Endometrial microvascular endothelial cells (primary cell): ENCODE measurements around the gene HTR3D. TPM values are rescaled to one million over a fixed set of nuclear protein-coding genes. Genes with fewer than 3 reads are reported as not detected.
"Not testable (repeated sequence)": the region's sequence is repeated elsewhere in the genome, so short reads cannot be mapped to it uniquely, and the experiment has no call there.

Source experiments
- in situ Hi-C: cut with HindIII; loops from 2 replicates; pipeline ENCODE4 v1.10.0; 2017; ENCODE audit warnings: low sequenced_read_pairs, low pct_unique_long_range_greater_than_20kb; ENCODE audit errors: inconsistent ontology term
- total RNA-seq: library from RNA; depleted of rRNA; stranded (reverse); fragments of >200 nt; gene quantifications from one replicate; pipeline ENCODE4 v1.2.3, GENCODE V29; 2015; ENCODE audit errors: inconsistent ontology term

HTR3D gene
- total RNA-seq, 1 donor from 2014 or later, result not detected

DNA sequence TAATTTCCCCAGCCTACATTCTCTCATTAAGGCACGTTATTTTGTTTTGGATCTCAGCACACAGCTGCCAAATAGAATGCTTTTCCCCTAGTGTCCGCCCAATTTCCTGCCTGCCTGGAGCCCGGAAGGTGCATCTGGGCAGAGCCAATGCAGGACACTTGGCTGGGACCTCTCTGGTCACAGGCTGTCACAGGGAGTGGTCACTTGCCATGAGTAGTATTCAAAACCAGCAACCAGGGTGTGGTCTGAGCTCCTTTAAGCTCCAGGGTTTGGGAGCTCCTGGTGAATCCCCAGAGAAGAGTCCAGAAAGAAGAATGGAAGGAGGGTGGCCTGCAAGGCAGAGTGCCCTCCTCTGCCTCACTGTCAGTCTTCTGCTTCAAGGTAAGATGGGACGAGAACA lies 21.2 kb downstream of the HTR3D start, which contains the start of gene HTR3C:
HTR3C (plus strand) TSS at position 281 of the 400 bp plus-strand sequence; CDS start at position 315, 34 bp downstream.
- in situ Hi-C loops, result no loop called here

- in situ Hi-C loops, result no loop called here
Measured at GRCh38 chr3:184058029-184058428, 26.5 kb downstream of the HTR3D start.

DNA sequence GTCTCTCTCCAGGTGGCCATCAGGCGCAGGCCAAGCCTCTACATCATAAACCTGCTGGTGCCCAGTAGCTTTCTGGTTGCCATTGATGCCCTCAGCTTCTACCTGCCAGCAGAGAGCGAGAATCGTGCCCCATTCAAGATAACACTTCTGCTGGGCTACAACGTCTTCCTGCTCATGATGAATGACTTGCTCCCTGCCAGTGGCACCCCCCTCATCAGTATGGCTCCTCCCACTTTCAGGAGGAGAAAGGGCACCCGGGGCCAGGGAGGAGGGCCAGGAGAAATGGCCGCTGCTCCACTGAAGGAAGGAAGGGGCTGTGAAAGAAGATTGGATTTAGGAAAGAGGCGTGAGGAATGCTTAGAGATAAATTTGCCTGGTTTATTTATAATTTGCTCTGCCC lies 27.9 kb downstream of the HTR3D start:
- in situ Hi-C loops, result no loop called here

GRCh38 chr3:184062637-184063036 lies 31.1 kb downstream of the HTR3D start:
- in situ Hi-C loops, result no loop called here

DNA sequence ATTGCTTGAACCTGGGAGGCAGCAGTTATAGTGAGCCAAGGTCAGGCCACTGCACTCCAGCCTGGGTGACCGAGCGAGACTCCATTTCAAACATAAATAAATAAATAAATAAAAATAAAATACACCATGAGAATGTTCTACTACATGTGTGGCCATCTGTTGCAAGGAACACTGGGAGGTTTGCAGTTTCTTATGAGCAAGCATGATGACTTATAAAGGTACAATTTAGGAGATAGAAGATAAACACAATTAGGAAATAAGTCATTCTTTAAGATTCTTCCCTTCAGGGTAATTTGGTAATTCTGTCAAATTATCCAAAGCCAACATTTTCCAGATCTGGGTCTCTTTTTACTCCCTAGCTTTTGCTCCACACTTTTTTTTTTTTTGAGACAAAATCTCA lies 34.7 kb downstream of the HTR3D start:
- in situ Hi-C loops, result no loop called here

GRCh38 chr3:184067573-184068055 lies 36.1 kb downstream of the HTR3D start:
- in situ Hi-C loops, result no loop called here

DNA sequence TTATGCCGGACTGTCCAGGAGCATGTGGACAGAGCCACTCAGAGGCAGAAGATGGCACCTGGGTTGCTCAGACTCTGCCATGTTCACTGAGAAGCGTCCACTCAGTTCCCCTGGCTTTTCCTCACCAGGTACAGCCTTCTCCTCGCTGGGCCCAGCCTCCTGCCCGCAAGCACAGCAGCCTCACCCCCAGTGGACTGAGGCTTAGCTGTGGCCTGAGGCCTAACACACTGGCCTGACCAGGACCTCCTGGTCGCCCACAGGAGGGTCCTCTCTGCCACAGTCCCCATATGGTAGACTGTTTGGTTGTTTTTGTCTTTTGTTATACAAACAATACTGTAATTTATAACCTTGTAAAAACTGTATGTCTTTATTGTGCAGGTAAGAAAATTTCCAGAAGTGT lies 36.8 kb downstream of the HTR3D start:
- in situ Hi-C loops, result no loop called here

DNA sequence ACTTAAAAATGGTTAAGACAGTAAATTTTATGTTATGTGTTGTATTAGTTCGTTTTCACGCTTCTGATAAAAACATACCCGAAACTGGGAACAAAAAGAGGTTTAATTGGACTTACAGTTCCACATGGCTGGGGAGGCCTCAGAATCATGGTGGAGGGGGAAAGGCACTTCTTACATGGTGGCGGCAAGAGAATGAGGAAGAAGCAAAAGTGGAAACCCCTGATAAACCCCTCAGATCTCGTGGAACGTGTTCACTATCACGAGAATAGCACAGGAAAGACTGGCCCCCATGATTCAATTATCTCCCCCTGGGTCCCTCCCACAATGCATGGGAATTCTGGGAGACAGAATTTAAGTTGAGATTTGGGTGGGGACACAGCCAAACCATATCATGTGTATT lies 39.6 kb downstream of the HTR3D start:
- in situ Hi-C loops, result not testable (repeated sequence)

GRCh38 chr3:184073621-184074020 lies 42.1 kb downstream of the HTR3D start:
- in situ Hi-C loops, result no loop called here

DNA sequence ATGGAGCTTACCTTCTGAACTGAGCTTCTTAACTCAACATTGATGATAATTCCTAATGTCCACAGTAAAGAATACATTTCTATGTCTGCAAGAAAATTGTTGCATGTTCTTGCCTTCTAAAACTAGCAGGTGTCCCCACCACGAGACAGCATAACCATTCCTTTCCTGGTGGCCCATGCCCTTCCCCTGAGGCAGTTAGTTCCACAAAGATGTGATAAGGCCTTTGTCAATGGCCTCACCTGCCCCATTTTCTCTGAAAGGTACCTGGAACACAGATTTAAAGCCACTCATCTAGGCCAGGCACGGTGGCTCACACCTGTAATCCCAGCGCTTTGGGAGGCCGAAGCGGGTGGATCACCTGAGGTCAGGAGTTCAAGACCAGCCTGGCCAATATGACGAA lies 44.4 kb downstream of the HTR3D start:
- in situ Hi-C loops, result no loop called here

- in situ Hi-C loops, result no loop called here
Measured at GRCh38 chr3:184077881-184078280, 46.3 kb downstream of the HTR3D start.

DNA sequence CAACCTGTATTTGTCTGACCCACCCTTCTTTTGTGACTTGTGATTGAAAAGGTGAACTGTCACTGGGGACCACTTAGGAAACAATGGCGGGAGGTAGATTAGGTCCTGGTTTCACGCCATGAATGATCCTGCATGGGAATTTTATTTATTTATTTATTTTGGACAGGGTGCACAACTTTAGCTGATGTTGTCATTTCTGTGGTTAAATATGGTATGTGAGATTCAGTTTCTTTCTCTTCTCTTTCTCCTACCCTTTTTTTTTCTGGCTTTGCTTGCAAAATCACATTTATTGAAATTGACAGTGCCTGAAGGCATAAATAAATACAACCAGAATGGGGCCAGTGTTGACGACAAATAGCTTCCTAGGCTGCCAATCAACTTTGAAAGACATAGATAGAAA lies 47.3 kb downstream of the HTR3D start:
- in situ Hi-C loops, result no loop called here

GRCh38 chr3:184081116-184081830 lies 49.7 kb downstream of the HTR3D start:
- in situ Hi-C loops, result no loop called here

- in situ Hi-C loops, result no loop called here
Measured at GRCh38 chr3:184082034-184082433, 50.5 kb downstream of the HTR3D start.

DNA sequence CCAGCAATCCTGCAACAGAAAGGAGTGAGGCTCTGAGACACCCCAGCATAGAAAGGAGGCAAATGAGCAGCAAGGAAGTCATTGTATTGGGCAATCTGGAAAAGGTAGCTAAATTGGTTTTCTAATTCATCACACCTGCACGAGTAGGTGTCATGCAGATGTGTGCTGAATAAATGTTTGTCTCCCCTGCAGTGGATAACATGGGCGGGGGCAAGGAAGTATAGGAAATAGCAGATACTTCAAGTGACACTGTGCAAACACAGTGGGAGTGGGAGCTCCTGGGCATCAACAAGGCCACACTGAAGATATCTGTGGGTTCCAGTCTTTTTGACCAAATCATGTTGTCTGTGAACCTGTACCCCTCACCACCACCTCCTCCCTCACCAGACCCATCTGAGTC lies 50.9 kb downstream of the HTR3D start:
- in situ Hi-C loops, result no loop called here

GRCh38 chr3:184085389-184085852 lies 53.9 kb downstream of the HTR3D start:
- in situ Hi-C loops, result no loop called here

Other genes starting within 250 kb of the HTR3D start
- 4.0 TPM for gene MAP6D1, start 206.2 kb upstream of the HTR3D start, total RNA-seq
- 37.4 TPM for gene PARL, start 146.9 kb upstream of the HTR3D start, total RNA-seq
- 7.0 TPM for gene ABCC5, start 13.9 kb upstream of the HTR3D start, total RNA-seq
- not detected for gene HTR3C, start 21.3 kb downstream of the HTR3D start, total RNA-seq
- gene HTR3E, start 65.3 kb downstream of the HTR3D start, total RNA-seq, result not detected
- 45.3 TPM for gene EIF2B5, start 103.6 kb downstream of the HTR3D start, total RNA-seq
- 27.2 TPM for gene DVL3, start 123.6 kb downstream of the HTR3D start, total RNA-seq
- 418 TPM for gene AP2M1, start 143.1 kb downstream of the HTR3D start, total RNA-seq
- 68.2 TPM for gene ABCF3, start 154.5 kb downstream of the HTR3D start, total RNA-seq
- gene VWA5B2, start 197.8 kb downstream of the HTR3D start, total RNA-seq, result not detected
- 68.4 TPM for gene ALG3, start 217.2 kb downstream of the HTR3D start, total RNA-seq
- gene EEF1AKMT4, start 217.9 kb downstream of the HTR3D start, total RNA-seq, result 9.2 TPM
- not detected for gene CAMK2N2, start 229.8 kb downstream of the HTR3D start, total RNA-seq
- gene ECE2, start 244.3 kb downstream of the HTR3D start, total RNA-seq, result not detected